GM13976 (cell line): ENCODE measurements around the gene HOATZ.

Experiments used
- DNase-seq: peaks from one replicate; pipeline ENCODE4 v3.0.0; 2012; ENCODE audit warnings: low spot score
- in situ Hi-C: fragments of 300-500 bp; cut with MboI; formaldehyde crosslinking; loops from one replicate; pipeline ENCODE4 v1.12.0; 2022; ENCODE audit warnings: low sequenced_read_pairs, mixed read lengths, inconsistent platforms; ENCODE audit not compliant: unreplicated experiment
- TF ChIP-seq, protein P1 (sequence below): IDR thresholded peaks from 2 replicates; pipeline ENCODE4 v1.5.1; 2012; ENCODE audit warnings: borderline replicate concordance, mild to moderate bottlenecking; ENCODE audit not compliant: insufficient read depth; ENCODE audit errors: extremely low read depth, missing control alignments, control extremely low read depth

HOATZ gene

DNA sequence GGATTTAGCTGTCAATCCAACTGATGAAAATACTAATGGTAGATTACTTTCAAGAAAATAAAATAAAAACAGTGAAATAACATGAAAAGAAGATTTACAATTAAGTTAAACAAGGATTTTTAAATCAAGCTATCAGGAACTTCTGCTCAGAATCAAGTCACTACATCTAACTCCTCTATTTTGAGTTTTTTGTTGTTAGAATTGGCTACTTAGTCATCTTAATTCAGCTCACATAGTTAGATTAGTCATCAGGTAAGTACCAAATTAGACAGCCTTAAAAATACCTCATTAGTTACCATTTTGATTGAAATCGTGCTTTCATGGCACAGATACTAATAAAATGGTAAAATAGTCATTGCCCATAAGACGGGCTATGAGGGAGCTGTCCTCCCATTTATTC, 38.2 kb upstream of the HOATZ start:
- DNase-seq, result no peak
- TF ChIP-seq, protein P1, sequence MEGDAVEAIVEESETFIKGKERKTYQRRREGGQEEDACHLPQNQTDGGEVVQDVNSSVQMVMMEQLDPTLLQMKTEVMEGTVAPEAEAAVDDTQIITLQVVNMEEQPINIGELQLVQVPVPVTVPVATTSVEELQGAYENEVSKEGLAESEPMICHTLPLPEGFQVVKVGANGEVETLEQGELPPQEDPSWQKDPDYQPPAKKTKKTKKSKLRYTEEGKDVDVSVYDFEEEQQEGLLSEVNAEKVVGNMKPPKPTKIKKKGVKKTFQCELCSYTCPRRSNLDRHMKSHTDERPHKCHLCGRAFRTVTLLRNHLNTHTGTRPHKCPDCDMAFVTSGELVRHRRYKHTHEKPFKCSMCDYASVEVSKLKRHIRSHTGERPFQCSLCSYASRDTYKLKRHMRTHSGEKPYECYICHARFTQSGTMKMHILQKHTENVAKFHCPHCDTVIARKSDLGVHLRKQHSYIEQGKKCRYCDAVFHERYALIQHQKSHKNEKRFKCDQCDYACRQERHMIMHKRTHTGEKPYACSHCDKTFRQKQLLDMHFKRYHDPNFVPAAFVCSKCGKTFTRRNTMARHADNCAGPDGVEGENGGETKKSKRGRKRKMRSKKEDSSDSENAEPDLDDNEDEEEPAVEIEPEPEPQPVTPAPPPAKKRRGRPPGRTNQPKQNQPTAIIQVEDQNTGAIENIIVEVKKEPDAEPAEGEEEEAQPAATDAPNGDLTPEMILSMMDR, result no peak
- in situ Hi-C loops, result no loop called here

DNA sequence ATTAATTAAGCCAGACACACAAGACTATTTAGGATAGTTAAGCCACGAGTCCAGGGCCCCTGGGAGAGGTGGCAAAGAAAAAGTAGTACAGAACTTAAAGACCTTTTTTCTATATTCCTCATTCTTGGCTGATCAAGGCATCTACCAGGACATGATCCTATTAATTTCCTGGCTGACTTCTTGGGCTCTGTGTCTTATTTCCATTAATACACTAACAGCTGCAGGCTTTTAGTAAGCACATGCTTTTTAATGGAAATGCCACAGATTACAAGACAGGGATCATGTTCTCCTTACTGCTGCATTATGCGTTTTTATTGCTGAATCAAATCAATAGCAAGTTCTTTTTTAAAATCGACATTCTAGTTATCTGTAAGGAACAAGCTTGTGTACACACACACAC, 37.6 kb upstream of the HOATZ start:
- in situ Hi-C loops, result no loop called here
- DNase-seq, result no peak
- TF ChIP-seq, protein P1, result no peak

DNA sequence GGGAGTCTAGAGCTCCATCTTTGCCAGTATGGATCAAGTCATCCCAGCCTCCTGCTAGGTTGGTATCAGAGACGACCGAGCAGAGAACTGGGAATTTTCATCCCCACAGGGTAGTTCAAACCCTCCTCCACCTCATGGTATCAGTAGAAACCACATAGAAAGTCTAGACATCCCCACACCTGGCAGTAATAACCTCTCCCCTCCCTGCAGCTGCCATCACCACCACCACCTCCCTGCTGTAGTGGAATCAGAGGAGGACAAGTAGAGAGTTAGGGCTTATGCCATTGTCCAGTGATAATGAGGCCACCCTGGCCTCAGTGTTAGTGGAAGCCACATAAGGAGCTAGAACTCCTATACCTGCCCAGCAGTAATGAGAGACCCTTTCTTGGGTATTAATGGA, 36.7 kb upstream of the HOATZ start:
- DNase-seq, result no peak
- in situ Hi-C loops, result no loop called here
- TF ChIP-seq, protein P1, result no peak

DNA sequence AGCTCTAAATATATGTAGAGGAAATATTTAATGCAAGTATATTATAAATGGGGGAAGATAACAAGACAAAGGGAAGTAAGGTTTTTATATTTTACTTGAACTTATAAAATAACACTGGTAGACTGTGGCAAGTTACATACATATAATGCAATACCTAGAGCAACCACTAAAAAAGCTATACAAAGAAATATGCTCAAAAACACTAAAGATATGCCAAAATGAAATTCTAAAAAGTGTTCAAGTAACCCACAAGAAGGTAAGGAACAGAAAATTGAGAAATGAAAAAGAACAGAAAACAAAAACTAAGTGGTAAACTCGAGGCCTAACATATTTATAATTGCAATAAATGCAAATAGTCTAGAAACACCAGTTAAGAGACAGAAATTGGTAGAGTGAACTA, 34.9 kb upstream of the HOATZ start:
- TF ChIP-seq, protein P1, result no peak
- in situ Hi-C loops, result no loop called here
- no peak for DNase-seq

DNA sequence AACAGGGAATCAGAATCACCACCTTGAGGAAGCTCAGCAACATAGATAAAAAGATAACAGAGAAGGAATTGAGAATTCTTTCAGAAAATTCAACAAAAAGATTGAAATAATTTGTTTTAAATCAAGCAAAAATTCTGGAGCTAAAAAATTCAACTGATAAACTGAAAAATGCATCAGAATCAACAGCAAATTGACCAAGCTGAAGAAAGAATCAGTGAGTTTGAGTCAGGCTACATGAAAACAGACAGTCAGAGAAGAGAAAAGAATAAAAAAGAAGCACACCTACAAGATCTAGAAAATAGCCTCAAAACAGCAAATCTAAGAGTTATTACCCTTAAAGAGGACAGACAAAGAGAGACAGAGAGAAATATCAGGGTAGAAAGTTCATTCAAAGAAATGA, 31.1 kb upstream of the HOATZ start:
- DNase-seq, result no peak
- in situ Hi-C loops, result no loop called here

DNA sequence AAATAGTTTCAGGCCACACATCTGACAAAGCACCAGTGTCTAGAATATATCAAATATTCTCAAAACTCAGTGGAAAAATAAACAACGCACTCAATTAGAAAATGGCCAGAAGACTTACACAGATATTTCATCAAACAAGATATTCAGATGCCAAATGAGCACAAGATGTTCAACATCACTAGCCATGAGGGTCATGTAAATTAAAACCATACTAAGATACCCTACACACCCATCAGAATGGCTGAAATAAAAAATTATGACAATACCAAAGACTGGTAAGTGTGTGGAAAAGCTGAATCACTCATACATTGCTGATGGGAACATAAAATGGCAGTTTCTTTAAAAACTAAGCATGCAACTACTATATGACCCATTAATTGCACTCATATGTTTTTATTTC, 24.1 kb upstream of the HOATZ start:
- DNase-seq, result no peak
- in situ Hi-C loops, result no loop called here
- TF ChIP-seq, protein P1, result no peak

More for the DNA sequence above, 31.1 kb upstream of the HOATZ start:
- TF ChIP-seq, protein P1, result no peak

DNA sequence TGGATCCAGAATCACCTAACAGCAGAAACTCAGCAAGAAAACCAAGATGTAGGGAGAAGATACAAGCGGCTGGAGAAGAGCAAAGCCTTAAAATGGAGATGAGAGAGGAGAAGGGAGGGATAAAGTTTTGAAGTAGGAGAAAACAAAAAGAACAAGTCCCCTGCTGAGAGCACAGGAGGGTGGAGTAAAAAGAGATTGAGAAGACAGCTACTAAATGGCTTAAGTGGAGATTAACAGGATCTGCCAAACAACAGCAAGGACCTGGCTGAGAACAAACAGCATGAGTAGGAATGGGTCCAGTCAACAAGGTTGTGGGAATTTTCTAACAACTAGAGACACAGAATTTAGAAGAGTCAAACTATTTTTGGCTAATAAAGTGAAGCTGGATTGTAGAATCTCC, 20.5 kb upstream of the HOATZ start:
- TF ChIP-seq, protein P1, result no peak

More for the DNA sequence above, 20.5 kb upstream of the HOATZ start:
- DNase-seq, result no peak
- in situ Hi-C loops, result no loop called here
